SK-N-MC (cell line): ENCODE measurements around the gene PFKFB3.

Source experiments
- EZH2 ChIP-seq: fragments of 200-600 bp; sonication (generic); IDR thresholded peaks from one replicate; pipeline ENCODE4 v1.6.1; 2017; ENCODE audit warnings: antibody characterized with exemption
- FOXP2 ChIP-seq: optimal IDR thresholded peaks from 2 replicates; pipeline ENCODE3; 2011; ENCODE audit warnings: mild to moderate bottlenecking, moderate library complexity; ENCODE audit not compliant: insufficient read depth; ENCODE audit errors: extremely low read length, control extremely low read depth
- POLR2AphosphoS5 ChIP-seq: IDR thresholded peaks from 2 replicates; pipeline ENCODE4 v1.6.1; 2012; ENCODE audit warnings: mild to moderate bottlenecking, low read depth, low read length, borderline replicate concordance

GRCh38 chr10:6168084-6168483, 34.6 kb upstream of the PFKFB3 start:
- no peak for TF ChIP-seq POLR2AphosphoS5
- TF ChIP-seq EZH2 = no peak
- no peak for TF ChIP-seq FOXP2
